Mesothelial cell of epicardium (in vitro differentiated cells): ENCODE data around the gene CNIH3. TPM values are rescaled to one million over a fixed set of nuclear protein-coding genes. Genes with fewer than 3 reads are reported as not detected.
A peak's percentile ranks its signal among the peaks of the same experiment; 100 is the strongest.

Experiments
- DNase-seq, 2 experiments: peaks; one replicate each; pipeline ENCODE4 v3.0.0; 2021; ENCODE audit warnings: low spot score in 2 of 2; ENCODE audit not compliant: unreplicated experiment in 2 of 2
- H3K27ac Mint-ChIP-seq: 2 replicates; pipeline ENCODE4 v1.8.0; 2021; ENCODE audit warnings: mixed read lengths
- H3K27me3 Mint-ChIP-seq: 2 replicates; pipeline ENCODE4 v1.8.0; 2021; ENCODE audit warnings: low read depth, mixed read lengths
- H3K36me3 Mint-ChIP-seq: 2 replicates; pipeline ENCODE4 v1.8.0; 2021; ENCODE audit warnings: mixed read lengths
- H3K4me1 Mint-ChIP-seq: 2 replicates; pipeline ENCODE4 v1.8.0; 2021; ENCODE audit warnings: mixed read lengths
- H3K4me3 Mint-ChIP-seq: 2 replicates; pipeline ENCODE4 v1.8.0; 2021; ENCODE audit warnings: mild to moderate bottlenecking, moderate library complexity, mixed read lengths
- H3K9me3 Mint-ChIP-seq: 2 replicates; pipeline ENCODE4 v1.8.0; 2021; ENCODE audit warnings: mixed read lengths
- CTCF ChIP-seq: fragments of 200-600 bp; sonication (generic); IDR thresholded peaks from one replicate; pipeline ENCODE4 v1.5.0; 2021; ENCODE audit warnings: antibody characterized with exemption; ENCODE audit not compliant: unreplicated experiment
- total RNA-seq: library from RNA; stranded (reverse); gene quantifications from 3 replicates; pipeline ENCODE4 v1.2.1, GENCODE V29; 2021

Gene CNIH3
- total RNA-seq, 1 donor from 2014 or later: 8.3 TPM

- H3K9me3 Mint-ChIP-seq: peaks cover 12% of the 10 kb centered on the region
- H3K36me3 Mint-ChIP-seq: peaks cover 3% of the 10 kb centered on the region
- no peak for DNase-seq
- peaks cover 13% of the 10 kb centered on the region for H3K4me1 Mint-ChIP-seq
- H3K4me3 Mint-ChIP-seq: no peak overlapping the region
- no peak overlapping the region for H3K27ac Mint-ChIP-seq
- TF ChIP-seq CTCF: no peak
- H3K27me3 Mint-ChIP-seq: peaks cover 68% of the 10 kb centered on the region
Measured at GRCh38 chr1:224623310-224623714, 7.2 kb downstream of the CNIH3 start.

GRCh38 chr1:224623743-224624333 is 7.7 kb downstream of the CNIH3 start:
- H3K4me3 Mint-ChIP-seq: no peak overlapping the region
- H3K36me3 Mint-ChIP-seq: peaks cover 3% of the 10 kb centered on the region
- peaks cover 12% of the 10 kb centered on the region for H3K9me3 Mint-ChIP-seq
- peaks cover 63% of the 10 kb centered on the region for H3K27me3 Mint-ChIP-seq
- no peak for DNase-seq
- no peak overlapping the region for H3K27ac Mint-ChIP-seq
- no peak for TF ChIP-seq CTCF
- peaks cover 13% of the 10 kb centered on the region for H3K4me1 Mint-ChIP-seq

GRCh38 chr1:224624432-224624831 is 8.3 kb downstream of the CNIH3 start:
- H3K36me3 Mint-ChIP-seq: peaks cover 3% of the 10 kb centered on the region
- no peak for TF ChIP-seq CTCF
- peaks cover 17% of the 10 kb centered on the region for H3K4me1 Mint-ChIP-seq
- no peak for DNase-seq
- H3K4me3 Mint-ChIP-seq: no peak overlapping the region
- no peak overlapping the region for H3K27ac Mint-ChIP-seq
- H3K27me3 Mint-ChIP-seq: peaks cover 57% of the 10 kb centered on the region
- H3K9me3 Mint-ChIP-seq: peaks cover 12% of the 10 kb centered on the region

- Mint-ChIP-seq H3K4me1 (peaks cover 26% of the 10 kb centered on the region), H3K9me3 (peaks cover 12% of the 10 kb centered on the region), H3K36me3 (peaks cover 3% of the 10 kb centered on the region), H3K4me3 (no peak overlapping the region), H3K27me3 (peaks cover 43% of the 10 kb centered on the region), H3K27ac (no peak overlapping the region)
- no peak for TF ChIP-seq CTCF
- DNase-seq: no peak
Measured at GRCh38 chr1:224626042-224626441, 9.9 kb downstream of the CNIH3 start.

- H3K27ac Mint-ChIP-seq: peak overlapping the region; percentile 3
- peaks cover 51% of the 10 kb centered on the region for H3K4me1 Mint-ChIP-seq
- no peaks in the 10 kb centered on the region for H3K9me3 Mint-ChIP-seq
- H3K36me3 Mint-ChIP-seq: no peaks in the 10 kb centered on the region
- TF ChIP-seq CTCF: no peak
- no peak for DNase-seq
- H3K27me3 Mint-ChIP-seq: peaks cover 5% of the 10 kb centered on the region
- H3K4me3 Mint-ChIP-seq: no peak overlapping the region
Measured at GRCh38 chr1:224629965-224630364, 13.8 kb downstream of the CNIH3 start.
